ENCODE measurements around the gene TTC28.

The TTC28 gene

GRCh38 chr22:28435140-28435768 is 244.4 kb downstream of the TTC28 start:
- DNase-seq = no peak

GRCh38 chr22:28430466-28431025 is 249.1 kb downstream of the TTC28 start:
- DNase-seq = no peak

DNA sequence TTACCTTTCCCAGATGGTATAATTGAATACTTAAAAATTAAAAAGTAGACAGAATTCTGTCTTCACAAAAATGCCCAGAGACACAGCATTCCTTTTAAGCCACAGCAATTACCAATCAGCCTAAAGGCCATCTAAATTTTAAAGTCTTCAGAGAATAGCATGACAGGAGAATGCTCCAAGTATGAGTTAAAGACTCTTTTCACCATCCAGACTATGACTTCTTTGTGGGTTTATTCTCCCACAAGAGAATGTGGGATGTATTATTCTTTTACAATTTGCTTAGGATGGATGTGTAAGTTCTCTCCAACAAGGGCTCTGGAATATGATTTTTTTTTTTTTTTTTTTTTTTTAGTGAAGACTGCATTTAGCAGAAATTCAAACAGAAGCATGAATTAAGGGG is 249.9 kb downstream of the TTC28 start:
- DNase-seq = no peak

- no peak for DNase-seq
These were observed 251.4 kb downstream of the TTC28 start for GRCh38 chr22:28428271-28428670.

GRCh38 chr22:28426346-28427132 is 253.1 kb downstream of the TTC28 start:
- no peak for DNase-seq

DNA sequence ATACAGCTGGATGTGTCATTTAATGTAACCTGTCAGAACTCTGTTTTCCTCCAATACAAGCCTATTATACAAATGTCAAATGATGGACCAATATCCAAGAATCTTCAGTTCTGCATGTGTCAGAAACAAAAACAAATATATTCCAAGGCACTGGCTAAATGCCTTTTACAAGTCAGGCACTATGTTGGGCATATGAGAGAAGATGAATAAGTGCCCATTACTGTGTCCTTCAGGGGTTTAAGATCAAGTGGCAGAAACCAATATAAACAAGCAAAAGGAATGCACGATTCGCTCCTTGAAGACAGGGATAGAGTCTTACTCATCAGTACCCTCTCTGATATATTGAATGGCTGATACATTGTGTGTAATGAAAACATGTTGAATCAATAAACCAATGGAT is 254.4 kb downstream of the TTC28 start:
- peak; percentile 57 for DNase-seq

DNA sequence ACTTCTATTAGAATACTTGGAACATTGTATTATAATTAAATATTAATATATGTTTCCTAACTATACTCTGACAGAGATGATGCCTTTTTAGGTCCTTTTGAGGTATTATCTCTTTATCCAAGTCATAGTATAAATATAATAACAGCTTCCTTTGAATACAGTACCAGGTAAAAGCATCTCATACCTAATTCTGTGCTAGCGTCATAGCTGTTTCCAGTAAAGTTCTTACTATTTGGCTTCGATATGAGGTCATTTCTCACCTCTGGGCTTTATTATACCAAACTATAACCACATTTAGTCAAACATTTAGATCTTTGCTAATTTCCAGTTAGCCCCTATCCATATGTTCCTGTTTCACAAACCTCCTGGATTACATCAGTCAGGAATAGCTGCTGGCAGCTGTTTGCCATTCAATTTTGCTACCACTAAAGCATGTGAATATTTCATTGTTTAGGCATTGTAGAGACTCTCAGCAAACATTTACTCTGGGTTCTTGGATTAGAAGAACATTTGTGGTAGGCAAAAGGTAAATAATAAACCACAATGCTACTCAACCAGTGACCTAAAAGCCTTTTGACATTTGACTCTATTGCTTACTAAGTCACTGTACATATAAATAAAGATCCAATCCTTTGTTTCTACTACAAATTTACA is 255.1 kb downstream of the TTC28 start:
- peak; percentile 78 for DNase-seq

DNA sequence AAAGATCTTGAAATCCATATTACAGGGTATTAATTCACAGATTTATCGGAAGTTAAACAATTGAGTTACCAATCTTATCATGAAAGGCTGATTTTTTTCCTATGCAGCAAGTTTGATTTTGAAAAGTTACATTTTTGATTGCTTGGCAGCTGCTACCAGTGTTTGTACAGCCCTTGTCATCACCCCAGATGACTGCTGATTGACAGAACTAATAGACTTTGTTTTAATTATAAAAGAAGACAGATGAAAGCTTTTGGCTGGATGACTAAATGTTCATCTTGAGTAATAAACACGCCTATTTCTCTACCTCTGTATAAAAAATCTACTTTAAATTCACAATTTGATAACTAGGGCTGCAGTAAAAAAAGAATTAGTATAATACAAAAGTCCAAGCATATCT is 259.7 kb downstream of the TTC28 start:
- no peak for DNase-seq

GRCh38 chr22:28418008-28418407 is 261.6 kb downstream of the TTC28 start:
- no peak for DNase-seq

- DNase-seq = no peak
These were observed 262.2 kb downstream of the TTC28 start for GRCh38 chr22:28417431-28417830.

DNA sequence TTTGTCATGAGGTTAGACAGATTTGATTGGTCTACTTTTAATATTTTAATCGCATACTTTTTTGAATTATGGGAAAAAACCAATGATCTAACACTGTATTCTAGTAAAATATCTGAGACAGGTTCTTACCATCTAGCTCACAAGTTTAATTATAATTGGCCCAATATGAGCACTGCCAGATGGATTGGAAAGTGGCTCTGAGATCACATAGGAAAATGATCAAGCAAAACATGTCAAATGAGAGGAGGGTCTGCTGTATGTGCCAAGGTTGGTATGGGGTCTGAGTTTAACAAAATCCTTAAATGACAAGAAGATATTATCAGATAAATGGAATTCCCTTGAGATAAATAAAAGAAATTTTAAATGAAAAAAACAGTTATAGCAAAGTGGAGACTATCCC is 264.7 kb downstream of the TTC28 start:
- DNase-seq = no peak

GRCh38 chr22:28413612-28414399 is 265.8 kb downstream of the TTC28 start:
- DNase-seq = no peak

- DNase-seq = no peak
These were observed 267.5 kb downstream of the TTC28 start for GRCh38 chr22:28412109-28412508.

DNA sequence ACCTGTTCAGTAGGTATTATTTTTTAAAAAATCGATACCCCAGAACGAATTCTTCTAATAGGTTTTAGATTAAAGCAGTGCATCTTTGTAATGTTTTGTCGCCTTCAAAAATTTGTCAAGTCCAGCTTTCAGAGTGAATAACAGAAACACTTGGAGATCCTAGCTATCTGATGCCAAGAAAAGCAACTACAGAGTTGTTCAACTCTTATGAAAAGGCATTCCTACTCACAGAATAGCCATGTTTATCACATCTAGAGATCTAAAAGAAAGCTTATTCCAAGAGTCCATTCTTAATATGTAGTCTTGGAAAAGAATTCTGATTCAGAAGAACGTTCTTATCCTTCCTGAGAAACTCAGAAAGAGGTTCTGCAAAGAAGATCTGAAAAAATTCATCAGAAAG is 268.5 kb downstream of the TTC28 start:
- no peak for DNase-seq

- DNase-seq = no peak
These were observed 269.4 kb downstream of the TTC28 start for GRCh38 chr22:28410050-28410816.

- no peak for DNase-seq
These were observed 270.9 kb downstream of the TTC28 start for GRCh38 chr22:28408709-28409108.

DNA sequence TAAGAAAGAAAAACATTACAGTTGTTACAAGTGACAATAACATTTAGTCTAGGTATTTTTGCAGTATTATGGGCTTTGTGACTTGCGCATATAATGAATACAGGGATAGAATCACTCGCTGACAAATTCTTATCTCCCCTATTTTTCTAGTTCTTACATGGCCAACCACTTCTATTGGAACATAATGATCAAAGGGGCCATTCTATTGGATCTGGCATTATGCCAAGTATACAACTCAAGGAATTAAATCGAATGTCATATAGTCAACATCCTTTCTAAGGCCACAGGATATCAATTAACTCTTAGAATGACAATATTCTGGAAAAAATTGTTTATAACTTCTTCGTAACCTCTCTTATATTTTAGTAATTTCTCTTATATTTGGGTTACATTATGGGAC is 272.0 kb downstream of the TTC28 start:
- DNase-seq = no peak

DNA sequence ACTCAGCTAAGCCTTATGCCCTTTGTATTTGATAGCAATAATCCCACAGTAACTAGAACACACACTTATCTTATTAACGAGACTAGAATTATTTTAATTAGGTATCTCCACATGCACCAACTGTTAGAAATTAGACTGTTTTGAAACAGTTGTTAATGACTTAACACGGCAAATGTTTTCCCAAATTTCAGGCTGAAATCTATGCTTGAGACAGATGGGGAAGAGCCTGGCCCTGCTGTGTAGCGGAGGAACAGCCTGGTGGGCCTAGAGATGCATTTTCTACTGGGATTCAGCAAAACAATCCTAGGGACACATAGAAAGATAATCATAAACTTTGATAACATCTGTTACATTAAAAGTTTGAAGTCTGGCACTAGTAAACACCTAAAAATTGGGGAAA is 273.4 kb downstream of the TTC28 start:
- no peak for DNase-seq

- DNase-seq = no peak
These were observed 274.1 kb downstream of the TTC28 start for GRCh38 chr22:28405588-28405987.

DNA sequence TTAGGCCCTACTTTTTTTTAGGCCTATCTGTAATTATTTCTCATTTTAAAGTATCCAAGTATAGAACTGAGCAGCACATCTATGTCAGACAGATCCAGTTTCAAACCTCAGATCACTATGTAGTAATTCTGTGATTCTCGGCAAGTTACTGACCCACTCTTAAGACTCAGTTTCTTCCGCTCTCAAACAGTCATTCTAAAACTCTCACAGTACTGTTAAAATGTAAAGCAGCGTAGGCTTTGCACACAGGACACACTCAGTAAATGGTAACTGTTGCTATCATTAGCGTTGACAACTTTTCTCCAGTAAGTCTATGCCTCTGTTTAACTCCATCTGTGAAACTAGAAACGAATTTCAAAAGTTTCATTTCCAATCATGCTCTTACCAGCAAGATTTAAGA is 277.1 kb downstream of the TTC28 start:
- DNase-seq = no peak

DNA sequence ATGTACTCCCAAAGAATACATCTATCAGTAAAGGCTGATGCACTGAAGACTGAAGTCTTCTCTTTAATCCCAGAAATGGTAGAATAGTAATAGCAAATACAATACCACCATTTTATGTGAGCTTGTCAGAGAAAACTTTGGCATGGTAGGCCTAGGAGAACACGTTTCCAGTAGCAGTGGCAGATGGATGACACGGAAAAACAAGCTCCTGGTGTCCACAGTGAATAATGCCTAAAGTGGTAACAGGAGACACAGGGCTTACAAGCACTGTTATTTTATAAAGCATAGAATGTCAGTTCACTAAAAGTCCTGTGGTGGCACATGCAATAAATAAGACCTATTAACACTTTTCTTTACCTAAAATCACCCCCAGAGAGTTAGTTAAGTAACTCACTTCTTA is 277.6 kb downstream of the TTC28 start:
- no peak for DNase-seq

DNA sequence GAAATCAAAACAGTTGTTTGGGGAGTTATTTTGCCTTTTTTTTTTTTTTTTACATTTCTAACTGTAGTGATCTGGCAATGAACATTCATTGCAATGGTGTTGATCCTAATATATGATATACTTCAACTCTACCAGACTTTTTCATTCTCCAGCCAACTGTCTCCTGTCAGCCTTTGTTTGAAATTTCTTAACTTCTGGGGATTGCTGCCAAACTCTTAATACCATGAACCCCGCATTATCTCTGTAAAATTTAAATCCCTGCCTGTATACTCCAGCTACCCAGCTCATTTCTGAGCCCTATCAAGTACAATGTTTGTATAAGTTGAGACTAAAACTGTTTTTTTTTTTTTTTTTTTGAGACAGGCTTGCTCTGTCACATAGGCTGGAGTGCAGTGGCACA is 280.7 kb downstream of the TTC28 start:
- DNase-seq = no peak

Data from DMS79 treated with DMSO at 0.1 percent for 48 hours (cell line).